ENCODE results near the gene FBN1.

FBN1 gene

DNA sequence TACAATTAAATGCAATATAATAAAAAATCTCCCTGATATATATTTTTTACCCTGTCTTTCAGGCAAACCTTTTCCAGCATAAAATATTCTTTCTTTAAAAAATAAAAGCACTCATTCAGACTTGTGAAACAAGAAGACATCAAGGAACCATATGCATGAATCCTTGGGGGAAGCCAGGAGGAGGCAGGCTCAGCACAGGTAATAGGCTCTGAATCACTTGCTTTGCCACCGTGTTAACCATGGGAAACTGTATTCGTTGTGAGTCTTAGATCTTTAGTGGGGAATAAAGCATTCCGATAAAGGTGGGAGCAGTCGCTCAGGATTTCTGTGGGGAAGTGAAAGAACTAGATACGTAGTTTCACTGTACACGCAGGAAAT, 42.4 kb downstream of the FBN1 start:
- 52% methylated on average over 5 of the region's 6 CpGs for WGBS
- peak overlapping the region; percentile 51 for H3K27ac ChIP-seq (ENCODE audit: low read length, poor library complexity, severe bottlenecking)
- peak overlapping the region; percentile 10 for H4K8ac ChIP-seq (ENCODE audit: low read length)
- no peak overlapping the region for H2BK15ac ChIP-seq (ENCODE audit: low read depth, poor library complexity, severe bottlenecking)
- no peak overlapping the region for H3K23ac ChIP-seq (ENCODE audit: low read length in 2 of 2)
- no peak overlapping the region for H3K4me2 ChIP-seq (ENCODE audit: low read length, poor library complexity, severe bottlenecking)
- H3K18ac ChIP-seq (ENCODE audit: low read depth in 1 of 2, low read length in 2 of 2) = peak overlapping the region in 1 of 2 experiments; percentile 16
- H3K79me1 ChIP-seq (replicated peaks; ENCODE audit: low read length, poor library complexity, severe bottlenecking) = peaks cover 21% of the 10 kb centered on the region
- H2BK5ac ChIP-seq (ENCODE audit: low read depth, low read length, poor library complexity, severe bottlenecking) = no peak overlapping the region
- H3K9me3 ChIP-seq (ENCODE audit: control insufficient read depth, low read length) = no peaks in the 10 kb centered on the region
- no peak overlapping the region for H2AK5ac ChIP-seq (ENCODE audit: low read length, severe bottlenecking)
- no peak overlapping the region for H4K91ac ChIP-seq (ENCODE audit: low read length)
- no peak overlapping the region for H2BK12ac ChIP-seq (ENCODE audit: low read length in 2 of 2)
- no peak for DNase-seq
- H3K4me1 ChIP-seq (ENCODE audit: control insufficient read depth, insufficient read depth, low read depth, low read length) = peaks cover 1% of the 10 kb centered on the region
- no peak overlapping the region for H3K4ac ChIP-seq (ENCODE audit: low read depth in 1 of 2, low read length in 2 of 2)
- H3K9ac ChIP-seq (ENCODE audit: low read length) = peak overlapping the region; percentile 55
- H3K36me3 ChIP-seq (ENCODE audit: control insufficient read depth in 1 of 2, insufficient read depth in 2 of 2, low read depth in 1 of 2, low read length in 2 of 2) = peaks cover 20 to 96% of the 10 kb centered on the region in 2 experiments
- H2AFZ ChIP-seq (ENCODE audit: low read depth, low read length) = no peak overlapping the region
- no peaks in the 10 kb centered on the region for H3K27me3 ChIP-seq (ENCODE audit: control insufficient read depth in 1 of 2, insufficient read depth in 1 of 2, low read length in 2 of 2)
- no peak overlapping the region for H3K14ac ChIP-seq (ENCODE audit: low read length in 2 of 2)
- H3K4me3 ChIP-seq (ENCODE audit: insufficient read depth in 1 of 2, low read depth in 1 of 2, low read length in 2 of 2) = no peak overlapping the region
- no peak overlapping the region for H2BK120ac ChIP-seq (ENCODE audit: low read depth, low read length)

DNA sequence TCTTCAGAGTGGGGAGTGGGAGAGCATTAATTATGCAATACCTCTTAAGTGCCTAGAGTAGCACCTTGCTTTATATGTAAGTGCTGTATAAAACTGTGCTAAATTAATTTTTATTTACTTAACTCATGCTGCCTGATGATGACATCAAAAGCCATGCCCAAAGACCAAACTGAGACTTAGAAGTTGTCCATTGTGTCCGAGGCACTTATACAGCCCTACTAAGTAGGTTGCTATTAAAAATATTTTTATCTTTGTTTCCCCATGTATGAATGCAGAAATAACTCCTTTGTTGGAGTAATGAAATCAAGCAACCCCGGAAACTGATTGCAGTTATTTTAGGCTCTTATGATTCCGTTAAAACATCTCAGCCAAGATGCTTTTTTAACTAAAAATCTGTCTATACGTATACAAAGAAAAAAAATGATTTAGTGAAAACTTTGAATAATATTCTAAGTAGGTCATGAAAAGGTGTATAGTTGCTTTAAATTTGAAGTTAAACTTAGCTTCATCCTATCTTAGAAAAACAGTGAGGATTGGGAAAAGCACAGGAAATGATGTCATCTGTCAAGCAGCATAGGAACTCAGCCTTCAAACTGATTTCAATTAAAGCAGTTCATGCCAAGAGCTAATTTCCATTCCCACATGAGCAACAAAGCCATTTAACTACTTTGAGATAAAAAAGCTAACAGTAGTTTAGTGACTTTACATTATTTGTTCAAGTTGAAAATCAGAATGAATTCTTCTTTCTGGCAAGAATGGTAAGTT, 43.0 kb downstream of the FBN1 start:
- Histone ChIP-seq H3K4me3 (ENCODE audit: insufficient read depth in 1 of 2, low read depth in 1 of 2, low read length in 2 of 2) (no peak overlapping the region), H2AK5ac (ENCODE audit: low read length, severe bottlenecking) (no peak overlapping the region), H2AFZ (ENCODE audit: low read depth, low read length) (no peak overlapping the region), H3K36me3 (ENCODE audit: control insufficient read depth in 1 of 2, insufficient read depth in 2 of 2, low read depth in 1 of 2, low read length in 2 of 2) (peaks cover 22 to 96% of the 10 kb centered on the region in 2 experiments), H3K79me1 (replicated peaks; ENCODE audit: low read length, poor library complexity, severe bottlenecking) (peaks cover 19% of the 10 kb centered on the region), H3K4me1 (ENCODE audit: control insufficient read depth, insufficient read depth, low read depth, low read length) (peaks cover 1% of the 10 kb centered on the region), H3K23ac (ENCODE audit: low read length in 2 of 2) (no peak overlapping the region), H4K8ac (ENCODE audit: low read length) (no peak overlapping the region), H3K9me3 (ENCODE audit: control insufficient read depth, low read length) (no peaks in the 10 kb centered on the region), H2BK15ac (ENCODE audit: low read depth, poor library complexity, severe bottlenecking) (no peak overlapping the region), H3K9ac (ENCODE audit: low read length) (peak overlapping the region; percentile 55), H3K18ac (ENCODE audit: low read depth in 1 of 2, low read length in 2 of 2) (no peak overlapping the region), H3K27ac (ENCODE audit: low read length, poor library complexity, severe bottlenecking) (no peak overlapping the region), H3K4me2 (ENCODE audit: low read length, poor library complexity, severe bottlenecking) (no peak overlapping the region), H4K91ac (ENCODE audit: low read length) (no peak overlapping the region), H3K4ac (ENCODE audit: low read depth in 1 of 2, low read length in 2 of 2) (no peak overlapping the region), H2BK5ac (ENCODE audit: low read depth, low read length, poor library complexity, severe bottlenecking) (no peak overlapping the region), H2BK120ac (ENCODE audit: low read depth, low read length) (no peak overlapping the region), H3K27me3 (ENCODE audit: control insufficient read depth in 1 of 2, insufficient read depth in 1 of 2, low read length in 2 of 2) (no peaks in the 10 kb centered on the region), H3K14ac (ENCODE audit: low read length in 2 of 2) (no peak overlapping the region), H2BK12ac (ENCODE audit: low read length in 2 of 2) (no peak overlapping the region)
- 40% methylated on average over 1 of the region's 4 CpGs for WGBS
- peak; percentile 76 for DNase-seq

DNA sequence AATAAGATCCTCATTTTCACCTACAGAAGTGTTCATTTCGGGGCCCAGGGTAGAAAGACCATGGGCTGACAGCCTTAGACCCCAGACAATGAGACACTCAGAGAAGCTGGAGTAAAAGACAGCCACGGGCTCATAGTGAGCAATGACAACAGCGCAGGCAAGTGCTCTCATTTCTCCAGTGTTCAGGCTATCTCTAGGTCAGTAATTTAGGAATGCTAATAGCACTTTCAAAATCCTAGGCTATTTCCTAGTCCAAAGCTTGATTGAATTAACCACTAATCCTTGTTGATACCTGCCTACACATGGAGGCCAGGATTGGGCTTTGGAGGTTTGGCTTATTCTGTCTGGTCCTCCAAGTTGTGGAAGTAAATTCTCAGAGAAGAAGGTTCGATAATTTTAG, 44.4 kb downstream of the FBN1 start:
- Histone ChIP-seq H2BK15ac (ENCODE audit: low read depth, poor library complexity, severe bottlenecking) (no peak overlapping the region), H4K8ac (ENCODE audit: low read length) (no peak overlapping the region), H3K18ac (ENCODE audit: low read depth in 1 of 2, low read length in 2 of 2) (no peak overlapping the region), H3K27me3 (ENCODE audit: control insufficient read depth in 1 of 2, insufficient read depth in 1 of 2, low read length in 2 of 2) (no peaks in the 10 kb centered on the region), H2BK5ac (ENCODE audit: low read depth, low read length, poor library complexity, severe bottlenecking) (no peak overlapping the region), H3K36me3 (ENCODE audit: control insufficient read depth in 1 of 2, insufficient read depth in 2 of 2, low read depth in 1 of 2, low read length in 2 of 2) (peaks cover 20 to 97% of the 10 kb centered on the region in 2 experiments), H3K79me1 (replicated peaks; ENCODE audit: low read length, poor library complexity, severe bottlenecking) (peaks cover 25% of the 10 kb centered on the region), H4K91ac (ENCODE audit: low read length) (no peak overlapping the region), H3K23ac (ENCODE audit: low read length in 2 of 2) (no peak overlapping the region), H2AFZ (ENCODE audit: low read depth, low read length) (no peak overlapping the region), H3K4me1 (ENCODE audit: control insufficient read depth, insufficient read depth, low read depth, low read length) (peaks cover 4% of the 10 kb centered on the region), H2BK120ac (ENCODE audit: low read depth, low read length) (no peak overlapping the region), H2BK12ac (ENCODE audit: low read length in 2 of 2) (no peak overlapping the region), H3K4me2 (ENCODE audit: low read length, poor library complexity, severe bottlenecking) (no peak overlapping the region), H3K4ac (ENCODE audit: low read depth in 1 of 2, low read length in 2 of 2) (no peak overlapping the region), H3K9me3 (ENCODE audit: control insufficient read depth, low read length) (no peaks in the 10 kb centered on the region), H3K27ac (ENCODE audit: low read length, poor library complexity, severe bottlenecking) (no peak overlapping the region), H3K9ac (ENCODE audit: low read length) (no peak overlapping the region), H2AK5ac (ENCODE audit: low read length, severe bottlenecking) (no peak overlapping the region), H3K4me3 (ENCODE audit: insufficient read depth in 1 of 2, low read depth in 1 of 2, low read length in 2 of 2) (no peak overlapping the region), H3K14ac (ENCODE audit: low read length in 2 of 2) (no peak overlapping the region)
- 96% methylated on average over 3 of the region's 4 CpGs for WGBS
- DNase-seq = no peak

DNA sequence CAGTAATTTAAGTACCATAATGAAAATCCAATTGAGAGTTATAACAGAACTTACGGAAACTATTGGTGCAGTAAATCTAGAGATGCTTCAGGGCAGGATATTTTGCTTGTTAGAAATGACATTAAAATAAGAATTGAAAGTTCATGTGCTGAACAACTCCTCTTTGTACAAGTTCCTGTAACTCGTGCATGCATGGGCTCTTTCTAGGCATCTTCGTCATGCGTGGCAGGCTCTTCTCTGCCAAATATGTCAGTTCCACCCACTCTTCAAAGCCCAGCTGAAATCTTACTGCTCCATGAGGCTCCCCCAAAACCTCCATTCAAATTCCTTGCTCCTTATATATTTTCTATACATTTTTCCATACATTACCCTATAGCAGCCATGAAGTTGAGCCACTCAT, 48.7 kb downstream of the FBN1 start:
- peaks cover 17 to 96% of the 10 kb centered on the region in 2 experiments for H3K36me3 ChIP-seq (ENCODE audit: control insufficient read depth in 1 of 2, insufficient read depth in 2 of 2, low read depth in 1 of 2, low read length in 2 of 2)
- no peak overlapping the region for H2BK15ac ChIP-seq (ENCODE audit: low read depth, poor library complexity, severe bottlenecking)
- H3K79me1 ChIP-seq (replicated peaks; ENCODE audit: low read length, poor library complexity, severe bottlenecking) = peaks cover 19% of the 10 kb centered on the region
- H2BK5ac ChIP-seq (ENCODE audit: low read depth, low read length, poor library complexity, severe bottlenecking) = no peak overlapping the region
- no peaks in the 10 kb centered on the region for H3K9me3 ChIP-seq (ENCODE audit: control insufficient read depth, low read length)
- no peak overlapping the region for H3K4me2 ChIP-seq (ENCODE audit: low read length, poor library complexity, severe bottlenecking)
- no peak for DNase-seq
- no peak overlapping the region for H2AK5ac ChIP-seq (ENCODE audit: low read length, severe bottlenecking)
- no peak overlapping the region for H2BK120ac ChIP-seq (ENCODE audit: low read depth, low read length)
- H3K4me1 ChIP-seq (ENCODE audit: control insufficient read depth, insufficient read depth, low read depth, low read length) = peaks cover 2% of the 10 kb centered on the region
- no peak overlapping the region for H4K8ac ChIP-seq (ENCODE audit: low read length)
- no peak overlapping the region for H3K27ac ChIP-seq (ENCODE audit: low read length, poor library complexity, severe bottlenecking)
- H3K9ac ChIP-seq (ENCODE audit: low read length) = peak overlapping the region; percentile 15
- H3K14ac ChIP-seq (ENCODE audit: low read length in 2 of 2) = no peak overlapping the region
- H3K4me3 ChIP-seq (ENCODE audit: insufficient read depth in 1 of 2, low read depth in 1 of 2, low read length in 2 of 2) = no peak overlapping the region
- H2BK12ac ChIP-seq (ENCODE audit: low read length in 2 of 2) = no peak overlapping the region
- no peak overlapping the region for H2AFZ ChIP-seq (ENCODE audit: low read depth, low read length)
- no peak overlapping the region for H3K4ac ChIP-seq (ENCODE audit: low read depth in 1 of 2, low read length in 2 of 2)
- no peak overlapping the region for H4K91ac ChIP-seq (ENCODE audit: low read length)
- no peaks in the 10 kb centered on the region for H3K27me3 ChIP-seq (ENCODE audit: control insufficient read depth in 1 of 2, insufficient read depth in 1 of 2, low read length in 2 of 2)
- no peak overlapping the region for H3K18ac ChIP-seq (ENCODE audit: low read depth in 1 of 2, low read length in 2 of 2)
- 93% methylated on average over 4 of the region's 4 CpGs for WGBS
- H3K23ac ChIP-seq (ENCODE audit: low read length in 2 of 2) = no peak overlapping the region

All from mesenchymal stem cell (in vitro differentiated cells and primary cell).